Endothelial cell of umbilical vein (primary cell): Measurements from ENCODE around the gene YEATS4. TPM values are rescaled to one million over a fixed set of nuclear protein-coding genes. Genes with fewer than 3 reads are reported as not detected.

ENCODE experiments used
- BruUV-seq: library from RNA; stranded (reverse); fragments of 400-500 nt; replicated peaks from 2 replicates; lab custom pipeline; 2021; lab: Mats Ljungman, UMichigan
- CTCF ChIA-PET: fragments of 300-600, 350-600 bp; sonication (Branson Sonifier 250); formaldehyde crosslinking; loops from one replicate; lab custom pipeline; 2021; ENCODE audit warnings: antibody characterized with exemption, inconsistent platforms; lab: Charles Lee
- POLR2A ChIA-PET: fragments of 300-600, 350-600 bp; sonication (Branson Sonifier 250); formaldehyde crosslinking; loops from one replicate; lab custom pipeline; 2021; ENCODE audit warnings: antibody characterized with exemption, inconsistent platforms; lab: Charles Lee
- DNase-seq: peaks from one replicate; pipeline ENCODE4 v3.0.0-alpha.2; 2011; ENCODE audit warnings: low read depth, low spot score
- FAIRE-seq: peaks from 2 replicates; lab custom pipeline; 2011; peaks lifted over from hg19 to GRCh38; lab: Jason Lieb, UNC
- H2AFZ ChIP-seq: 2 replicates; pipeline ENCODE4 v1.6.0; 2012; ENCODE audit warnings: low read depth, low read length, control low read depth, inconsistent platforms
- H3K27ac ChIP-seq: 2 replicates; pipeline ENCODE4 v1.5.1; 2011; ENCODE audit warnings: low read depth, mild to moderate bottlenecking, control low read depth, low read length, moderate library complexity; ENCODE audit not compliant: insufficient read depth
- H3K27me3 ChIP-seq, 2 experiments: 2 replicates each; pipeline versions ENCODE4 v1.6.0 to v1.6.1; 2011; ENCODE audit warnings: low read length in 2 of 2, mixed read lengths in 1 of 2; ENCODE audit not compliant: control insufficient read depth in 2 of 2, insufficient read depth in 2 of 2
- H3K36me3 ChIP-seq, 2 experiments: 2 replicates in 1 of 2; 3 replicates in 1 of 2; pipeline ENCODE4 v1.5.1; 2011; ENCODE audit warnings: low read length in 2 of 2, mild to moderate bottlenecking in 1 of 2, moderate library complexity in 1 of 2; ENCODE audit not compliant: control insufficient read depth in 2 of 2, insufficient read depth in 2 of 2; ENCODE audit errors: extremely low read depth in 1 of 2
- H3K4me1 ChIP-seq: 3 replicates; pipeline ENCODE4 v1.5.1; 2011; ENCODE audit warnings: mild to moderate bottlenecking, low read length; ENCODE audit not compliant: control insufficient read depth, insufficient read depth; ENCODE audit errors: extremely low read depth
- H3K4me2 ChIP-seq: 2 replicates; pipeline ENCODE4 v1.6.1; 2011; ENCODE audit warnings: low read length, control low read depth, mixed read lengths; ENCODE audit not compliant: insufficient read depth
- H3K4me3 ChIP-seq, 3 experiments: fragments of 200-600 bp in 1 of 3; sonication (generic), shearing (Covaris generic) in 1 of 3; replicated peaks in 1 of 3; 2 replicates each; pipeline ENCODE4 v1.5.1; 2011 to 2016; ENCODE audit warnings: control low read depth in 3 of 3, low read length in 3 of 3, mild to moderate bottlenecking in 2 of 3, inconsistent platforms in 1 of 3, low read depth in 1 of 3, moderate library complexity in 1 of 3; ENCODE audit not compliant: insufficient read depth in 1 of 3
- H3K79me2 ChIP-seq: 2 replicates; pipeline ENCODE4 v1.6.0; 2012; ENCODE audit warnings: low read length, inconsistent platforms; ENCODE audit not compliant: control insufficient read depth, insufficient read depth
- H3K9ac ChIP-seq: replicated peaks from 2 replicates; pipeline ENCODE3; 2011; ENCODE audit warnings: low read length, control low read depth; ENCODE audit not compliant: insufficient read depth; ENCODE audit errors: extremely low read depth
- H3K9me1 ChIP-seq: replicated peaks from 3 replicates; pipeline ENCODE4 v1.6.0; 2011; ENCODE audit warnings: mild to moderate bottlenecking, low read length; ENCODE audit not compliant: control insufficient read depth, insufficient read depth; ENCODE audit errors: extremely low read depth
- H3K9me3 ChIP-seq: replicated peaks from 2 replicates; pipeline ENCODE4 v1.5.1; 2012; ENCODE audit warnings: low read length, inconsistent platforms; ENCODE audit not compliant: control insufficient read depth, insufficient read depth
- H4K20me1 ChIP-seq: replicated peaks from 2 replicates; pipeline ENCODE3; 2011; ENCODE audit warnings: mild to moderate bottlenecking, low read length; ENCODE audit not compliant: control insufficient read depth, insufficient read depth; ENCODE audit errors: extremely low read depth
- CTCF ChIP-seq, 2 donors: IDR thresholded peaks; 1 replicate in 1 of 2; 2 replicates in 1 of 2; pipeline ENCODE4 v1.5.1; 2011; ENCODE audit warnings: low read length in 2 of 2, mild to moderate bottlenecking in 2 of 2, moderate library complexity in 2 of 2, control low read depth in 1 of 2, inconsistent platforms in 1 of 2, low read depth in 1 of 2; ENCODE audit not compliant: insufficient read depth in 1 of 2; ENCODE audit errors: extremely low read depth in 1 of 2
- EZH2 ChIP-seq: IDR thresholded peaks from 2 replicates; pipeline ENCODE4 v1.6.1; 2012; ENCODE audit warnings: borderline replicate concordance, low read depth, mild to moderate bottlenecking, moderate library complexity, low read length, inconsistent platforms; ENCODE audit not compliant: severe bottlenecking
- FOS ChIP-seq: IDR thresholded peaks from 2 replicates; pipeline ENCODE4 v1.6.1; 2011; ENCODE audit warnings: mild to moderate bottlenecking, low read length, moderate library complexity, borderline replicate concordance; ENCODE audit not compliant: insufficient read depth
- GATA2 ChIP-seq: IDR thresholded peaks from 2 replicates; pipeline ENCODE4 v1.7.0; 2011; ENCODE audit warnings: low read depth, mild to moderate bottlenecking, moderate library complexity, mixed read lengths, low read length; ENCODE audit not compliant: insufficient read length, insufficient read depth
- JUN ChIP-seq: IDR thresholded peaks from 2 replicates; pipeline ENCODE4 v1.6.1; 2011; ENCODE audit warnings: borderline replicate concordance, low read depth; ENCODE audit not compliant: insufficient read length, insufficient read depth
- MAX ChIP-seq: IDR thresholded peaks from 2 replicates; pipeline ENCODE4 v1.6.1; 2011; ENCODE audit not compliant: insufficient read depth, insufficient read length
- MYC ChIP-seq: IDR thresholded peaks from one replicate; pipeline ENCODE4 v1.6.1; 2011; ENCODE audit warnings: mild to moderate bottlenecking, low read depth, low read length
- POLR2A ChIP-seq: IDR thresholded peaks from 2 replicates; pipeline ENCODE4 v1.6.1; 2012; ENCODE audit warnings: low read depth, mild to moderate bottlenecking, control low read depth, low read length
- POLR2AphosphoS5 ChIP-seq: IDR thresholded peaks from 2 replicates; pipeline ENCODE4 v1.6.1; 2012; ENCODE audit warnings: low read depth, mild to moderate bottlenecking, control low read depth, low read length, moderate library complexity; ENCODE audit not compliant: insufficient read depth
- dilution Hi-C: fragments of 300-500 bp; cut with MboI; formaldehyde crosslinking; loops from one replicate; pipeline ENCODE4 v1.15.0; 2019; ENCODE audit warnings: low sequenced_read_pairs; ENCODE audit not compliant: extremely low pct_ligation_motif_present
- intact Hi-C: fragments of 100-400 bp; cut with micrococcal nuclease; formaldehyde crosslinking; loops from one replicate; pipeline ENCODE4 v1.10.0; 2022
- polyA plus RNA-seq, 4 experiments: library from polyadenylated mRNA; depleted of rRNA in 3 of 4; stranded (reverse) in 3 of 4; unstranded in 1 of 4; fragments of >200 nt; gene quantifications; 2 replicates each; pipeline versions ENCODE4 v1.2.1 to v1.2.3, GENCODE V29; 2011 to 2012; ENCODE audit warnings: missing spikeins in 1 of 4
- total RNA-seq: library from RNA; stranded (reverse); gene quantifications from 2 replicates; pipeline ENCODE4 v1.2.3, GENCODE V29; 2021

Gene YEATS4
- total and polyA plus RNA-seq, 2 donors (not counting 3 experiments of a cell fraction or from before 2014, with no cell fraction given): 13.6 to 16.7 TPM

GRCh38 chr12:69423037-69423905 lies 63.7 kb downstream of the YEATS4 start:
- no peak for FAIRE-seq
- H3K27me3 ChIP-seq: no peaks in the 10 kb centered on the region
- no peaks in the 10 kb centered on the region for H3K36me3 ChIP-seq
- H3K4me2 ChIP-seq: no peak overlapping the region
- DNase-seq: no peak
- H3K4me1 ChIP-seq: no peaks in the 10 kb centered on the region
- dilution Hi-C loops: no loop called here
- no peaks in the 10 kb centered on the region for H4K20me1 ChIP-seq
- ChIA-PET POLR2A (no interaction called here), CTCF (no interaction called here)
- no peaks in the 10 kb centered on the region for H3K79me2 ChIP-seq
- no peak overlapping the region for H3K27ac ChIP-seq
- no peaks in the 10 kb centered on the region for H3K9me3 ChIP-seq
- no peak overlapping the region for H3K9ac ChIP-seq
- no TSS peak for BruUV-seq
- intact Hi-C loops: no loop called here
- H3K9me1 ChIP-seq: no peaks in the 10 kb centered on the region
- no peak overlapping the region for H3K4me3 ChIP-seq
- no peak overlapping the region for H2AFZ ChIP-seq
- TF ChIP-seq POLR2A (no peak), CTCF (IDR thresholded peaks at IDR 0.05; ENCODE audit: extremely low read depth in 1 of 2, insufficient read depth in 1 of 2, low read depth in 1 of 2, low read length in 2 of 2) (no peak), GATA2 (no peak), FOS (no peak), JUN (no peak), POLR2AphosphoS5 (no peak), MYC (no peak), MAX (no peak), EZH2 (no peak)
